ENCODE results near the gene MAPK8.

DNA sequence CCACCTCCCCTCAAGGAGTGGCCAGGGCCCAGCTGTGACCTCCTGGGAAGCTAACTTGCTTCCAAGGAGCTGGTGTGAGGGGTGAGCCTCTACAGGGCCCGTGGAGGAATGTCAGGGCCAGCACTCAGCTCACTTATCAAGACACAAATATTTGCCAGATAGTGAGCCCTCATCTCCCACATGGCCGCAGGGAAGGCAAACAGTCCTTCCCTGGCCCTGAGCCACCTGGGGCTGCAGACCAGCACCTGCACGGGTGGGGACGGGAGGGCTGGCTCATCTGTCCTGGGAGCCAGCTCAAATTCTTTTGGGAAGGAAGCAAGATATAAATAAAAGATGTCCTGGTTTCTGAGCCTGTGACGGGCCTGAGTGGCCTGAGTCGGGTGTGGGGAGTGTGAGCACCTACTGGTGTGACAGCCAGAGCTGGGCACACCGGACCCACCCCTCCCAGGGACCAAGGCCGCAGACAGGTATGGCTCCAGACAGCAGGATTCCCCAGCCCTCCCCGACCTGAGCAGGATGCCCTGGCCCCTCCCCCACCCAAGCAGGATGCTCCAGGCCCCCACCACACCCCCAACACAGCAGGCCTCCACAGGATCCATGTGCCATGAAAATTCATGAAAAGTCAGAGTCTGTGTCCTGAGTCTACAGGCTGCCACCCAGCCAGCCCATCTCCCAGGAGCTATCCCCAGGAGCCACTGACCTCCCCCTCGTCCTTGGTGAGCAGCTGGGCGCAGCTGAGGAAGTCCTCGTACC, 148.0 kb downstream of the MAPK8 start:
- TF ChIP-seq L3MBTL2 (conservative IDR thresholded peaks at IDR 0.05) (no peak), FOXA1 (IDR thresholded peaks at IDR 0.05) (no peak), SP1 (IDR thresholded peaks at IDR 0.05) (no peak), FOXK2 (IDR thresholded peaks at IDR 0.05) (no peak), HDGF (IDR thresholded peaks at IDR 0.05; ENCODE audit: borderline replicate concordance) (no peak), BHLHE40 (IDR thresholded peaks at IDR 0.05; ENCODE audit: borderline replicate concordance) (no peak), ARNT (IDR thresholded peaks at IDR 0.05) (no peak), SUZ12 (IDR thresholded peaks at IDR 0.05) (no peak), TARDBP (IDR thresholded peaks at IDR 0.05) (no peak), FOXM1 (IDR thresholded peaks at IDR 0.05; ENCODE audit: borderline replicate concordance) (no peak), CTBP1 (IDR thresholded peaks at IDR 0.05; ENCODE audit: borderline replicate concordance) (no peak), NFRKB (IDR thresholded peaks at IDR 0.05) (no peak), ZNF384 (IDR thresholded peaks at IDR 0.05) (no peak)
- TF ChIP-seq, protein P1, sequence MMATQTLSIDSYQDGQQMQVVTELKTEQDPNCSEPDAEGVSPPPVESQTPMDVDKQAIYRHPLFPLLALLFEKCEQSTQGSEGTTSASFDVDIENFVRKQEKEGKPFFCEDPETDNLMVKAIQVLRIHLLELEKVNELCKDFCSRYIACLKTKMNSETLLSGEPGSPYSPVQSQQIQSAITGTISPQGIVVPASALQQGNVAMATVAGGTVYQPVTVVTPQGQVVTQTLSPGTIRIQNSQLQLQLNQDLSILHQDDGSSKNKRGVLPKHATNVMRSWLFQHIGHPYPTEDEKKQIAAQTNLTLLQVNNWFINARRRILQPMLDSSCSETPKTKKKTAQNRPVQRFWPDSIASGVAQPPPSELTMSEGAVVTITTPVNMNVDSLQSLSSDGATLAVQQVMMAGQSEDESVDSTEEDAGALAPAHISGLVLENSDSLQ (IDR thresholded peaks at IDR 0.05), result no peak
